ENCODE measurements around the gene MLH3.

Gene MLH3

DNA sequence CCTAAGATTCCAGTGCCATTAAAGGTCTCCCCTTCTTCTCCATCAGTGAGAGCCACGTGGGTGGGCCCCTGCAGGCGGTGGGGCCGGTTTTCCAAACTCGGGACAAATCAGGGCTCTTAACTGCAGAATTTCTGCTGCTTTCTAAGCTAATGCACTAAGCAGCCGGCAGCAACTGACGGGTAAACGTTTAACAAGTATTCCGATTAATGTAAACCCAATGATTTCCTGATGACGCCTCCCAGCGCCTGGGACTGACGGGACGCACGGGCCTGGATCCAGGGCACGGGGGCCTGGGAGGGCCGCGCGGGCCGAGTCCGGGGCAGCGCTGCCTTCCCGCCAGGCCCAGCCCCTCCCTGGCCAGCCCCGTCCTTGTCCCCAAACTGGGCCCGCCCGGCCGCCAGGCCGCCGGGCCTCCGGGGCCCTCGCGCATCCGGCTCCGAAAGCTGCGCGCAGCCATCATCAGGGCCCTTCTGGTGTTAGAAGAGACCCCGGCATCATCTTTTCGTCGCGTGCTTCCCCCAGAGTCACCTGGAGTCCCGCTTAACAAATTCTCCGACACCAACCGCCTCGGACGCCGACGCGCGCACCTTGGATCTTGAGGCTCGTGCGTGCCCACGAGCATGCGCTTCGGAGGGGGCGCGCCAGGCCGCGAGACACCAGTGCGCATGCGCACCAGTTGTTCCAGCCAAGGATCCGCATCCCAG is at the start of gene MLH3:
Gene MLH3, minus strand, starts transcription at position 616 of the 704 bp plus-strand sequence. CDS start 1,812 bp downstream, outside the sequence.
- Histone ChIP-seq H3K36me3 (ENCODE audit: control insufficient read depth, insufficient read depth, low read length) (no peaks in the 10 kb centered on the region), H3K4me3 (replicated peaks; ENCODE audit: low read depth, low read length) (peak within 1 kb of the TSS; percentile 75), H3K27me3 (replicated peaks; ENCODE audit: control insufficient read depth, insufficient read depth, low read length) (no peaks in the 10 kb centered on the region)
- TF ChIP-seq, protein P1, sequence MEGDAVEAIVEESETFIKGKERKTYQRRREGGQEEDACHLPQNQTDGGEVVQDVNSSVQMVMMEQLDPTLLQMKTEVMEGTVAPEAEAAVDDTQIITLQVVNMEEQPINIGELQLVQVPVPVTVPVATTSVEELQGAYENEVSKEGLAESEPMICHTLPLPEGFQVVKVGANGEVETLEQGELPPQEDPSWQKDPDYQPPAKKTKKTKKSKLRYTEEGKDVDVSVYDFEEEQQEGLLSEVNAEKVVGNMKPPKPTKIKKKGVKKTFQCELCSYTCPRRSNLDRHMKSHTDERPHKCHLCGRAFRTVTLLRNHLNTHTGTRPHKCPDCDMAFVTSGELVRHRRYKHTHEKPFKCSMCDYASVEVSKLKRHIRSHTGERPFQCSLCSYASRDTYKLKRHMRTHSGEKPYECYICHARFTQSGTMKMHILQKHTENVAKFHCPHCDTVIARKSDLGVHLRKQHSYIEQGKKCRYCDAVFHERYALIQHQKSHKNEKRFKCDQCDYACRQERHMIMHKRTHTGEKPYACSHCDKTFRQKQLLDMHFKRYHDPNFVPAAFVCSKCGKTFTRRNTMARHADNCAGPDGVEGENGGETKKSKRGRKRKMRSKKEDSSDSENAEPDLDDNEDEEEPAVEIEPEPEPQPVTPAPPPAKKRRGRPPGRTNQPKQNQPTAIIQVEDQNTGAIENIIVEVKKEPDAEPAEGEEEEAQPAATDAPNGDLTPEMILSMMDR (IDR thresholded peaks at IDR 0.05; ENCODE audit: insufficient read depth, low read length, poor library complexity, severe bottlenecking): peak; percentile 3
- DNase-seq (ENCODE audit: extremely low read depth, insufficient read length): peak; percentile 87

DNA sequence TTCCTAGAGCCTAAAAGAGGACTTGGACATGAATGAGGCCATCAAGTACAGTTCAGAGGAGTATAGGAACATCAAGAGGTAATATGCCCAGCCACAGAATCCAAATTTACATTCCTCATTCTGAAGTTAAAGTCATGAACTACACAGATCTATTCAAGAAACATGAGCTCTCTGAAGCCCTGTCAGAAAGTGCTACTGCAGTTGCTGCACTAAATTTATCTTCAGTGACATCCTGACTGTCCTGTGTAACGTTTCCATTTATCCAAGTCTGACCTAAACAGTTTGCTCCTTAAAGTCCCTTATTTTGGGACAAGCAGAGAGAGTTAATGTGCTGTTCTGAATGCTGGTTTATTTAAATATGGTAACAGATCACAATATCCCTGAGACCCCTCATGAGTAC is 47.4 kb upstream of the MLH3 start:
- TF ChIP-seq, protein P1 (IDR thresholded peaks at IDR 0.05; ENCODE audit: insufficient read depth, low read length, poor library complexity, severe bottlenecking): no peak
- no peak for DNase-seq (ENCODE audit: extremely low read depth, insufficient read length)
- Histone ChIP-seq H3K4me3 (replicated peaks; ENCODE audit: low read depth, low read length) (no peak overlapping the region), H3K36me3 (ENCODE audit: control insufficient read depth, insufficient read depth, low read length) (peaks cover 23% of the 10 kb centered on the region), H3K27me3 (replicated peaks; ENCODE audit: control insufficient read depth, insufficient read depth, low read length) (no peaks in the 10 kb centered on the region)

DNA sequence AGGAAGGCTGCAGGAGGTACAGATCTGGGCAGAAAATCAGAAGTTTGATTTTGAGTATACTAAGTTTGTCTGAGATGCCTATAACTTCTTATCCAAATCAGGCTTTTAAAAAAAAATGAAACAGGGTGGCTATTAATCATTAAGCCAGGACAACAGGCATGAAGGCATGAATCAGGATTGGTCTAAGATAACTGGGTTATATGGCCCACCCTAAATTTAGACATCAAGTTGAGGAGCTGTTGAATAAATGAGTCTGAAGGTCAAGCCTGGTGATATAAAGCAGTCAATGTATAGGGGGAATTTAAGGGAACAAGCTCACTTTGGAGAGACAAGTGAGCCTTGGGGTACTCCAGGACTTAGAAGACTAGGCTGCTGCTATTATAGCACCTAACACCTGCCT is 46.9 kb upstream of the MLH3 start:
- H3K36me3 ChIP-seq (ENCODE audit: control insufficient read depth, insufficient read depth, low read length): peaks cover 21% of the 10 kb centered on the region
- TF ChIP-seq, protein P1 (IDR thresholded peaks at IDR 0.05; ENCODE audit: insufficient read depth, low read length, poor library complexity, severe bottlenecking): no peak
- no peak for DNase-seq (ENCODE audit: extremely low read depth, insufficient read length)
- H3K4me3 ChIP-seq (replicated peaks; ENCODE audit: low read depth, low read length): no peak overlapping the region
- no peaks in the 10 kb centered on the region for H3K27me3 ChIP-seq (replicated peaks; ENCODE audit: control insufficient read depth, insufficient read depth, low read length)

DNA sequence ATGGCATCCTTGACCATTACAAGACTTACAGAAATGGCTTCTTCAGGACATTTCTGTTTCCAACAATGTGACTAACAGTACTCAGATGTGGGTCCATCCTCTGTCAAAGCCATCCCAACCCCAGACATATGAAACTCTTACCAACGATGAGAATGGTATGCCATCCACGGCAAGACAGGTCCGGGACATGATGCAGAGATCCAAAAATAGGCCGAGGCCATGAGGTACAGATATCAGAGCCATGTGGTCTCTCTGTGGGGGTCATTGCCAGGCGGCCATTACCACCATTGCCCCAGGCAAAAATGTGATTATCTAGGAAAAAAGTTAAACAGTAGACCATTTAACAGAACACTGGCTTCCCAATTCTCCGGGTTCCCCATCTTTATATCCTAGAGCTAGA is 45.7 kb upstream of the MLH3 start:
- H3K36me3 ChIP-seq (ENCODE audit: control insufficient read depth, insufficient read depth, low read length): peaks cover 21% of the 10 kb centered on the region
- H3K4me3 ChIP-seq (replicated peaks; ENCODE audit: low read depth, low read length): no peak overlapping the region
- TF ChIP-seq, protein P1 (IDR thresholded peaks at IDR 0.05; ENCODE audit: insufficient read depth, low read length, poor library complexity, severe bottlenecking): no peak
- H3K27me3 ChIP-seq (replicated peaks; ENCODE audit: control insufficient read depth, insufficient read depth, low read length): no peaks in the 10 kb centered on the region
- no peak for DNase-seq (ENCODE audit: extremely low read depth, insufficient read length)

DNA sequence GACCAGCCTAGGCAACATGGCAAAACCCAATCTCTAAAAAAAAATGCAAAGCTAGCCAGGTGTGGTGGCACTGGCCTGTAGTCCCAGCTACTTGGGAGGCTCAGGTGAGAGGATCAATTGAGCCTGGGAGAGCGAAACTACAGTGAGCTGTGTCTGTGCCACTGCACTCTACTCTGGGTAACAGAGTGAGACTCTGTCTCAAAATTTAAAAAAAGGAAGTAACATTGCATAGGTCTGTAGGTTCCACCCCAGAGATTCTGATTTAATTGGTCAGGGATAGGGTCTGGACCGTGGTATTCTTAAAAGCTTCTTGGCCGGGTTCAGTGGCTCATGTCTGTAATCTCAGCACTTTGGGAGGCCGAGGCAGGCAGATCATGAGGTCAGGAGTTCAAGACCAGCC is 44.4 kb upstream of the MLH3 start:
- peaks cover 18% of the 10 kb centered on the region for H3K36me3 ChIP-seq (ENCODE audit: control insufficient read depth, insufficient read depth, low read length)
- DNase-seq (ENCODE audit: extremely low read depth, insufficient read length): no peak

More for the DNA sequence above, 44.4 kb upstream of the MLH3 start:
- TF ChIP-seq, protein P1 (IDR thresholded peaks at IDR 0.05; ENCODE audit: insufficient read depth, low read length, poor library complexity, severe bottlenecking): no peak
- Histone ChIP-seq H3K27me3 (replicated peaks; ENCODE audit: control insufficient read depth, insufficient read depth, low read length) (no peaks in the 10 kb centered on the region), H3K4me3 (replicated peaks; ENCODE audit: low read depth, low read length) (no peak overlapping the region)

Data from GM06990 (cell line).